H9 (cell line): ENCODE data around the gene C1orf56. TPM values are rescaled to one million over a fixed set of nuclear protein-coding genes. Genes with fewer than 3 reads are reported as not detected.

Experiments
- DNase-seq: peaks from one replicate; pipeline ENCODE4 v3.0.0-alpha.2; 2017
- H2AFZ ChIP-seq: one replicate; pipeline ENCODE4 v1.6.1; 2013; ENCODE audit warnings: mild to moderate bottlenecking, low read length, control low read depth, moderate library complexity
- H2AK5ac ChIP-seq: 2 replicates; pipeline ENCODE4 v1.6.1; 2013; ENCODE audit warnings: low read length, control low read depth, mixed read lengths; ENCODE audit not compliant: insufficient read length
- H2BK120ac ChIP-seq: one replicate; pipeline ENCODE4 v1.6.1; 2013; ENCODE audit warnings: low read depth, mild to moderate bottlenecking, low read length, control low read depth, inconsistent platforms; ENCODE audit not compliant: poor library complexity, severe bottlenecking
- H2BK12ac ChIP-seq: 2 replicates; pipeline ENCODE4 v1.6.1; 2013; ENCODE audit warnings: low read length, control low read depth, mixed read lengths, low read depth; ENCODE audit not compliant: insufficient read length
- H2BK15ac ChIP-seq: 2 replicates; pipeline ENCODE4 v1.6.1; 2013; ENCODE audit warnings: low read depth, low read length, control low read depth
- H2BK20ac ChIP-seq: one replicate; pipeline ENCODE4 v1.6.1; 2013; ENCODE audit warnings: low read depth, mild to moderate bottlenecking, low read length, control low read depth, inconsistent platforms; ENCODE audit not compliant: poor library complexity, severe bottlenecking
- H2BK5ac ChIP-seq: 2 replicates; pipeline ENCODE4 v1.6.1; 2013; ENCODE audit warnings: low read length, control low read depth, mixed read lengths; ENCODE audit not compliant: insufficient read length
- H3K14ac ChIP-seq: 2 replicates; pipeline ENCODE4 v1.6.1; 2013; ENCODE audit warnings: low read length, control low read depth; ENCODE audit not compliant: insufficient read depth
- H3K18ac ChIP-seq: 2 replicates; pipeline ENCODE4 v1.6.1; 2013; ENCODE audit warnings: low read depth, mild to moderate bottlenecking, mixed read lengths, low read length, control low read depth; ENCODE audit not compliant: insufficient read length
- H3K23ac ChIP-seq: 2 replicates; pipeline ENCODE4 v1.6.1; 2013; ENCODE audit warnings: low read length, control low read depth, mixed read lengths, low read depth; ENCODE audit not compliant: insufficient read length
- H3K23me2 ChIP-seq: 2 replicates; pipeline ENCODE4 v1.6.1; 2013; ENCODE audit warnings: low read depth, mild to moderate bottlenecking, mixed read lengths, low read length, control low read depth; ENCODE audit not compliant: insufficient read length, poor library complexity, severe bottlenecking
- H3K27ac ChIP-seq: 2 replicates; pipeline ENCODE4 v1.5.1; 2013; ENCODE audit warnings: low read length, control low read depth, mixed read lengths, low read depth; ENCODE audit not compliant: insufficient read length
- H3K27me3 ChIP-seq: 2 replicates; pipeline ENCODE4 v1.6.1; 2013; ENCODE audit warnings: low read length, control low read depth, inconsistent platforms; ENCODE audit not compliant: insufficient read depth
- H3K4ac ChIP-seq: 2 replicates; pipeline ENCODE4 v1.6.1; 2013; ENCODE audit warnings: low read depth, mild to moderate bottlenecking, control low read depth, inconsistent platforms, low read length, moderate library complexity
- H3K4me1 ChIP-seq: 2 replicates; pipeline ENCODE4 v1.6.1; 2013; ENCODE audit warnings: low read length, control low read depth, inconsistent platforms; ENCODE audit not compliant: insufficient read depth
- H3K4me2 ChIP-seq: 2 replicates; pipeline ENCODE4 v1.6.1; 2013; ENCODE audit warnings: low read length, control low read depth, mixed read lengths; ENCODE audit not compliant: insufficient read length, insufficient read depth
- H3K56ac ChIP-seq: 2 replicates; pipeline ENCODE4 v1.6.1; 2013; ENCODE audit warnings: low read depth, mild to moderate bottlenecking, mixed read lengths, low read length, control low read depth; ENCODE audit not compliant: insufficient read length
- H3K79me1 ChIP-seq: 2 replicates; pipeline ENCODE4 v1.6.1; 2013; ENCODE audit warnings: low read depth, mild to moderate bottlenecking, moderate library complexity, low read length, control low read depth, inconsistent platforms; ENCODE audit not compliant: insufficient read depth, poor library complexity, severe bottlenecking
- H3K79me2 ChIP-seq: 2 replicates; pipeline ENCODE4 v1.6.1; 2013; ENCODE audit warnings: low read length, control low read depth, inconsistent platforms; ENCODE audit not compliant: insufficient read depth
- H3K9ac ChIP-seq: 2 replicates; pipeline ENCODE4 v1.6.1; 2013; ENCODE audit warnings: low read length, control low read depth, mixed read lengths; ENCODE audit not compliant: insufficient read length; ENCODE audit errors: extremely low read depth
- H3K9me3 ChIP-seq: one replicate; pipeline ENCODE4 v1.6.1; 2013; ENCODE audit warnings: low read depth, low read length, inconsistent platforms; ENCODE audit not compliant: control insufficient read depth
- H3T11ph ChIP-seq: one replicate; pipeline ENCODE4 v1.6.1; 2013; ENCODE audit warnings: mild to moderate bottlenecking, low read length, control low read depth, inconsistent platforms
- H4K20me1 ChIP-seq: one replicate; pipeline ENCODE4 v1.6.1; 2013; ENCODE audit not compliant: control insufficient read depth, insufficient read length, insufficient read depth
- H4K5ac ChIP-seq: 2 replicates; pipeline ENCODE4 v1.6.1; 2013; ENCODE audit warnings: low read depth, mild to moderate bottlenecking, mixed read lengths, low read length, control low read depth; ENCODE audit not compliant: insufficient read length
- H4K8ac ChIP-seq: replicated peaks from 2 replicates; pipeline ENCODE4 v1.6.1; 2013; ENCODE audit warnings: low read length, control low read depth, mixed read lengths, low read depth; ENCODE audit not compliant: insufficient read length
- H4K91ac ChIP-seq: 2 replicates; pipeline ENCODE4 v1.6.1; 2013; ENCODE audit warnings: low read depth, mild to moderate bottlenecking, moderate library complexity, mixed read lengths, low read length, control low read depth; ENCODE audit not compliant: insufficient read length
- H3K27ac Mint-ChIP-seq, 3 experiments: 2 replicates in 2 of 3; 3 replicates in 1 of 3; pipeline ENCODE4 v1.8.0; 2020 to 2021; ENCODE audit warnings: mixed read lengths in 3 of 3, mild to moderate bottlenecking in 1 of 3, moderate library complexity in 1 of 3
- H3K27me3 Mint-ChIP-seq: 2 replicates; pipeline ENCODE4 v1.8.0; 2021; ENCODE audit warnings: low read depth, mild to moderate bottlenecking, moderate library complexity, mixed read lengths
- H3K36me3 Mint-ChIP-seq, 3 experiments: 2 replicates in 2 of 3; 3 replicates in 1 of 3; pipeline ENCODE4 v1.8.0; 2020 to 2021; ENCODE audit warnings: low read depth in 3 of 3, mixed read lengths in 3 of 3; ENCODE audit not compliant: insufficient read depth in 1 of 3
- H3K4me1 Mint-ChIP-seq, 2 experiments: 2 replicates each; pipeline ENCODE4 v1.8.0; 2020; ENCODE audit warnings: mixed read lengths in 2 of 2
- H3K4me3 Mint-ChIP-seq, 2 experiments: 2 replicates in 1 of 2; 3 replicates in 1 of 2; pipeline ENCODE4 v1.8.0; 2020 to 2021; ENCODE audit warnings: mild to moderate bottlenecking in 2 of 2, mixed read lengths in 2 of 2, moderate library complexity in 1 of 2
- H3K9me3 Mint-ChIP-seq, 2 experiments: 2 replicates in 1 of 2; 3 replicates in 1 of 2; pipeline ENCODE4 v1.8.0; 2020; ENCODE audit warnings: mild to moderate bottlenecking in 2 of 2, mixed read lengths in 2 of 2, moderate library complexity in 1 of 2
- WGBS: extraction: QIAGEN DNeasy Blood & Tissue Kit; methylation state at CpG from one replicate; pipeline ENCODE4 v1.1.7; 2013; ENCODE audit warnings: missing lambda C conversion rate, low lambda C conversion rate, mixed read lengths; ENCODE audit not compliant: insufficient read length; ENCODE audit errors: extremely low coverage; 5-methylcytosine and 5-hydroxymethylcytosine counted together
- total RNA-seq: library from RNA; stranded (reverse); gene quantifications from 2 replicates; pipeline ENCODE4 v1.2.1, GENCODE V29; 2021
- TF ChIP-seq, protein P1 (sequence below): fragments of 200-600 bp; sonication (generic); conservative IDR thresholded peaks from 3 replicates; pipeline ENCODE4 v1.8.0; 2021; ENCODE audit warnings: antibody characterized with exemption, mild to moderate bottlenecking

Gene C1orf56
- total RNA-seq, 1 experiment from 2014 or later = 4.8 TPM

DNA sequence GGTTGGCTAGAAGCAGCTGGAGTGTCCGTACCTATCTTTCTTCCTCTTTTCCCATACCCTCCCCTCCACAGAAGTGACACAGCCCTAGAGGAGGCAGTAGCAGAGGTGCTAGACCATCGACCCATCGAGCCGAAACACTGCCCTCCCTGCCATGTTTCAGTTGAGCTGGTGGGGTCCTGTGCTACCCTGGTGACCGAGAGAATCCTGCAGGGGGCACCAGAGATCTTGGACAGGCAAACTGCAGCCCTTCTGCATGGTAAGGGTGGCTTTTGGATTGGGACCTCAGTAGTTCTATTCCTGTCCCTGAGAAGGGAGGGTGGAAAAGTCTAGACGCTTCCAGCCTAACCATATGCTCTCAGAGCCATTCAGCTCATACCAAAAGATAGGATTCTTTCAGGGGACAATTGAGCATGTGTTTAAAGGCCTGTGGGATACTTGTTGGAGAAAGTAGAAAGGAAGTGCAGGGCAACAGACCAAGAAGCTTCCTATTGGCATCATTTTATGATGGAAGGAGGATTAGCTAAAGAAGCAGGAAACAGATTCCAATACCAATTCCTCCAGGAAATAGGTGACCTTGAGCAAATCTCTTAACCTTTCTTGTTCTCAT, 22.9 kb upstream of the C1orf56 start:
- Histone ChIP-seq H3K9me3 (no peaks in the 10 kb centered on the region), H3K14ac (no peak overlapping the region), H3K56ac (peak overlapping the region; percentile 86), H3T11ph (no peak overlapping the region), H2BK120ac (no peak overlapping the region), H3K4me1 (no peaks in the 10 kb centered on the region), H4K5ac (no peak overlapping the region), H3K18ac (no peak overlapping the region), H2AFZ (no peak overlapping the region), H3K79me1 (no peaks in the 10 kb centered on the region), H2AK5ac (no peak overlapping the region), H4K20me1 (no peaks in the 10 kb centered on the region), H3K23ac (no peak overlapping the region), H3K79me2 (no peaks in the 10 kb centered on the region), H3K4me2 (no peak overlapping the region), H4K91ac (no peak overlapping the region), H2BK15ac (no peak overlapping the region), H2BK12ac (no peak overlapping the region), H3K27ac (no peak overlapping the region), H3K4ac (no peak overlapping the region), H4K8ac (peak overlapping the region; percentile 77), H2BK20ac (no peak overlapping the region), H3K27me3 (no peaks in the 10 kb centered on the region), H3K9ac (no peak overlapping the region), H2BK5ac (no peak overlapping the region), H3K23me2 (no peaks in the 10 kb centered on the region)
- Mint-ChIP-seq H3K9me3 (no peaks in the 10 kb centered on the region), H3K4me1 (peaks cover 0 to 5% of the 10 kb centered on the region in 2 experiments; a peak in 2 of 4 replicates), H3K27me3 (no peaks in the 10 kb centered on the region), H3K4me3 (peak overlapping the region in 1 of 2 experiments; percentile 54; a peak in 1 of 5 replicates), H3K36me3 (peaks cover 16 to 39% (median 39%) of the 10 kb centered on the region in 3 experiments; a peak in 6 of 7 replicates), H3K27ac (peak overlapping the region in 1 of 3 experiments; percentile 63; a peak in 2 of 7 replicates)
- TF ChIP-seq, protein P1, sequence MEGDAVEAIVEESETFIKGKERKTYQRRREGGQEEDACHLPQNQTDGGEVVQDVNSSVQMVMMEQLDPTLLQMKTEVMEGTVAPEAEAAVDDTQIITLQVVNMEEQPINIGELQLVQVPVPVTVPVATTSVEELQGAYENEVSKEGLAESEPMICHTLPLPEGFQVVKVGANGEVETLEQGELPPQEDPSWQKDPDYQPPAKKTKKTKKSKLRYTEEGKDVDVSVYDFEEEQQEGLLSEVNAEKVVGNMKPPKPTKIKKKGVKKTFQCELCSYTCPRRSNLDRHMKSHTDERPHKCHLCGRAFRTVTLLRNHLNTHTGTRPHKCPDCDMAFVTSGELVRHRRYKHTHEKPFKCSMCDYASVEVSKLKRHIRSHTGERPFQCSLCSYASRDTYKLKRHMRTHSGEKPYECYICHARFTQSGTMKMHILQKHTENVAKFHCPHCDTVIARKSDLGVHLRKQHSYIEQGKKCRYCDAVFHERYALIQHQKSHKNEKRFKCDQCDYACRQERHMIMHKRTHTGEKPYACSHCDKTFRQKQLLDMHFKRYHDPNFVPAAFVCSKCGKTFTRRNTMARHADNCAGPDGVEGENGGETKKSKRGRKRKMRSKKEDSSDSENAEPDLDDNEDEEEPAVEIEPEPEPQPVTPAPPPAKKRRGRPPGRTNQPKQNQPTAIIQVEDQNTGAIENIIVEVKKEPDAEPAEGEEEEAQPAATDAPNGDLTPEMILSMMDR = peak; percentile 88
- DNase-seq = peak; percentile 92
- no CpG with 5 or more reads among the region's 6 CpGs for WGBS
